Measurements from ENCODE around the gene STKLD1. TPM values are rescaled to one million over a fixed set of nuclear protein-coding genes. Genes with fewer than 3 reads are reported as not detected.
"Not testable (repeated sequence)": the region's sequence is repeated elsewhere in the genome, so short reads cannot be mapped to it uniquely, and the experiment has no call there.

Gene STKLD1
- total RNA-seq, 6 experiments from 2014 or later = 0.46 to 1.4 (median 0.68) TPM

GRCh38 chr9:133331641-133332380 is 44.4 kb upstream of the STKLD1 start:
- no peak for TF ChIP-seq CTCF (IDR thresholded peaks at IDR 0.05)
- Mint-ChIP-seq H3K4me1 (ENCODE audit: low read depth) (peaks cover 7% of the 10 kb centered on the region), H3K27ac (no peak overlapping the region), H3K4me3 (no peak overlapping the region), H3K27me3 (ENCODE audit: insufficient read depth) (peaks cover 4% of the 10 kb centered on the region), H3K9me3 (no peaks in the 10 kb centered on the region), H3K36me3 (ENCODE audit: low read depth) (peaks cover 31% of the 10 kb centered on the region)
- no peak for DNase-seq

DNA sequence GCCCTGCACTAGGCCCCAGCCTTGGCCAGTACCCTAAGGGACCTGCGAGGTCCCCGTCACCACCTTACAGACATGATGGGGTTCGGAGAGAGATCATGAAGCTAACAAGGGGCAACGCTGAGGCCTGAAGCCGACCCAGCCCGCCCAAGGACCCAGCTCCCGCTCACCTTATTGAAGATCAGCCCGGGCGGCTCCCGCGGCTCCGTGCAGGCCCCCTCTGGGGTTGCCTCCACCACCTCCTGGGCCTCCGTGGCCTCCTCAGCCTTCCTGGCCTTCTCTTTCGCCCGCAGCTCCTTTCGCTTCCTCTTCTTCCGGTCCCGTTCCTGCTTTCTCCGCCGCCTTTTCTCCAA is 43.8 kb upstream of the STKLD1 start:
- Mint-ChIP-seq H3K4me3 (no peak overlapping the region), H3K36me3 (ENCODE audit: low read depth) (peaks cover 31% of the 10 kb centered on the region), H3K27ac (no peak overlapping the region), H3K9me3 (no peaks in the 10 kb centered on the region), H3K4me1 (ENCODE audit: low read depth) (peaks cover 7% of the 10 kb centered on the region), H3K27me3 (ENCODE audit: insufficient read depth) (peaks cover 4% of the 10 kb centered on the region)
- TF ChIP-seq CTCF (IDR thresholded peaks at IDR 0.05) = no peak
- DNase-seq = no peak

GRCh38 chr9:133333011-133333410 is 43.2 kb upstream of the STKLD1 start:
- no peak overlapping the region for H3K27ac Mint-ChIP-seq
- no peak overlapping the region for H3K4me3 Mint-ChIP-seq
- peaks cover 4% of the 10 kb centered on the region for H3K27me3 Mint-ChIP-seq (ENCODE audit: insufficient read depth)
- H3K36me3 Mint-ChIP-seq (ENCODE audit: low read depth) = peaks cover 31% of the 10 kb centered on the region
- H3K4me1 Mint-ChIP-seq (ENCODE audit: low read depth) = peaks cover 7% of the 10 kb centered on the region
- no peak for DNase-seq
- no peak for TF ChIP-seq CTCF (IDR thresholded peaks at IDR 0.05)
- H3K9me3 Mint-ChIP-seq = no peaks in the 10 kb centered on the region

DNA sequence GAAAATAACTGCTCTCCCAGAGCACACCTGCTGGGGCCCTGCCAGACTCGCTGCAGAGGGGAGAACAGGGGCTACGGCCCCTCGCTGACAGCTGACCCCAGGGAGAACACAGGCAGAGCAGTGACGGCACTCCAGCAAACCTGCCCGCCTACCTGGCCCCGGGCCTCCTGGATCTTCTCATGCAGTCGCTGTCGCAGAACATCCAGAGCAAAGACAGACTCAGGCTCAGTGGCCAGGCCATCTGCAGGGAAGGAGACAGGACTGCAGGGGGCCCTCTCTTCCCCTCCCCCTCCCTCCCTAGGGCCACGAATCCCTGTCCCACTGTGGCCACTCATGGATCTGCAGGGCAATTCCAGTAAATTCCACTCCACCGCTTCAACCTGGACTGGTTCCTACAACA is 42.6 kb upstream of the STKLD1 start:
- Mint-ChIP-seq H3K27me3 (ENCODE audit: insufficient read depth) (peaks cover 4% of the 10 kb centered on the region; the same call in 1 of the 2 replicates), H3K36me3 (ENCODE audit: low read depth) (peaks cover 31% of the 10 kb centered on the region), H3K4me3 (no peak overlapping the region; the same call in 1 of the 2 replicates), H3K27ac (no peak overlapping the region), H3K4me1 (ENCODE audit: low read depth) (peaks cover 7% of the 10 kb centered on the region), H3K9me3 (no peaks in the 10 kb centered on the region)
- no peak for DNase-seq
- TF ChIP-seq CTCF (IDR thresholded peaks at IDR 0.05) = peak; percentile 48

- H3K4me1 Mint-ChIP-seq (ENCODE audit: low read depth) = peaks cover 7% of the 10 kb centered on the region
- no peak for TF ChIP-seq CTCF (IDR thresholded peaks at IDR 0.05)
- no peaks in the 10 kb centered on the region for H3K9me3 Mint-ChIP-seq
- peaks cover 4% of the 10 kb centered on the region; the same call in 1 of the 2 replicates for H3K27me3 Mint-ChIP-seq (ENCODE audit: insufficient read depth)
- no peak overlapping the region for H3K27ac Mint-ChIP-seq
- peak overlapping the region; percentile 99; the same call in 1 of the 2 replicates for H3K4me3 Mint-ChIP-seq
- H3K36me3 Mint-ChIP-seq (ENCODE audit: low read depth) = peaks cover 32% of the 10 kb centered on the region
- DNase-seq = no peak
Measured at GRCh38 chr9:133334161-133334560, 42.0 kb upstream of the STKLD1 start.

GRCh38 chr9:133334888-133335287 is 41.3 kb upstream of the STKLD1 start:
- H3K9me3 Mint-ChIP-seq; H3K27me3 Mint-ChIP-seq (ENCODE audit: insufficient read depth); H3K4me1 Mint-ChIP-seq (ENCODE audit: low read depth); DNase-seq: not testable (repeated sequence)
- peak overlapping the region; percentile 92; the same call in 1 of the 2 replicates for H3K27ac Mint-ChIP-seq
- peaks cover 34% of the 10 kb centered on the region for H3K36me3 Mint-ChIP-seq (ENCODE audit: low read depth)
- H3K4me3 Mint-ChIP-seq = peak overlapping the region; percentile 99

Data from HFFc6 (cell line).